Keratinocyte (primary cell): ENCODE data around the gene CDK2AP2. TPM values are rescaled to one million over a fixed set of nuclear protein-coding genes. Genes with fewer than 3 reads are reported as not detected.

Source experiments
- DNase-seq: peaks from one replicate; pipeline ENCODE4 v3.0.0-alpha.2; 2011; ENCODE audit warnings: low read depth, missing footprints, low spot score
- FAIRE-seq: peaks from 2 replicates; lab custom pipeline; 2011; peaks lifted over from hg19 to GRCh38; lab: Jason Lieb, UNC
- H2AFZ ChIP-seq: 2 replicates; pipeline ENCODE4 v1.6.0; 2012; ENCODE audit warnings: low read length, control low read depth, inconsistent platforms; ENCODE audit not compliant: control insufficient read depth
- H3K27ac ChIP-seq: 2 replicates; pipeline ENCODE4 v1.5.1; 2011; ENCODE audit warnings: low read length; ENCODE audit not compliant: control insufficient read depth, insufficient read depth
- H3K27me3 ChIP-seq: 3 replicates; pipeline ENCODE4 v1.6.0; 2011; ENCODE audit warnings: low read length; ENCODE audit not compliant: control insufficient read depth, insufficient read depth; ENCODE audit errors: extremely low read depth
- H3K36me3 ChIP-seq, 2 experiments: 2 replicates in 1 of 2; 3 replicates in 1 of 2; pipeline ENCODE4 v1.5.1; 2011; ENCODE audit warnings: low read length in 2 of 2, mild to moderate bottlenecking in 1 of 2; ENCODE audit not compliant: control insufficient read depth in 2 of 2, insufficient read depth in 2 of 2; ENCODE audit errors: extremely low read depth in 1 of 2
- H3K4me1 ChIP-seq: 3 replicates; pipeline ENCODE4 v1.5.1; 2011; ENCODE audit warnings: low read length; ENCODE audit not compliant: control insufficient read depth, insufficient read depth; ENCODE audit errors: extremely low read depth
- H3K4me2 ChIP-seq: 3 replicates; pipeline ENCODE4 v1.6.0; 2011; ENCODE audit warnings: low read depth, low read length; ENCODE audit not compliant: control insufficient read depth, insufficient read depth; ENCODE audit errors: extremely low read depth
- H3K4me3 ChIP-seq, 3 experiments: fragments of 200-600 bp in 1 of 3; sonication (generic) in 1 of 3; 2 replicates in 2 of 3; 3 replicates in 1 of 3; pipeline ENCODE4 v1.5.1; 2011 to 2016; ENCODE audit warnings: low read length in 3 of 3, mild to moderate bottlenecking in 3 of 3, control low read depth in 2 of 3, inconsistent platforms in 1 of 3, low read depth in 1 of 3, mixed read lengths in 1 of 3, mixed run types in 1 of 3, moderate library complexity in 1 of 3; ENCODE audit not compliant: control insufficient read depth in 2 of 3, insufficient read depth in 2 of 3; ENCODE audit errors: extremely low read depth in 1 of 3
- H3K79me2 ChIP-seq: 2 replicates; pipeline ENCODE4 v1.6.0; 2012; ENCODE audit warnings: low read length; ENCODE audit not compliant: control insufficient read depth, insufficient read depth
- H3K9ac ChIP-seq: 3 replicates; pipeline ENCODE4 v1.6.0; 2011; ENCODE audit warnings: low read length; ENCODE audit not compliant: control insufficient read depth, insufficient read depth; ENCODE audit errors: extremely low read depth
- H3K9me1 ChIP-seq: 3 replicates; pipeline ENCODE4 v1.6.0; 2011; ENCODE audit warnings: low read length; ENCODE audit not compliant: control insufficient read depth, insufficient read depth; ENCODE audit errors: extremely low read depth
- H3K9me3 ChIP-seq: 2 replicates; pipeline ENCODE4 v1.5.1; 2012; ENCODE audit warnings: low read depth, low read length; ENCODE audit not compliant: control insufficient read depth
- H4K20me1 ChIP-seq: 3 replicates; pipeline ENCODE4 v1.6.0; 2011; ENCODE audit warnings: low read length; ENCODE audit not compliant: control insufficient read depth, insufficient read depth; ENCODE audit errors: extremely low read depth
- CTCF ChIP-seq, 3 experiments: IDR thresholded peaks in 1 of 3; conservative IDR thresholded peaks in 1 of 3; optimal IDR thresholded peaks in 1 of 3; 2 replicates in 2 of 3; 3 replicates in 1 of 3; pipeline versions ENCODE3 to v1.5.1; 2011; ENCODE audit warnings: low read length in 3 of 3, mild to moderate bottlenecking in 3 of 3, moderate library complexity in 2 of 3, control low read depth in 1 of 3, inconsistent platforms in 1 of 3; ENCODE audit not compliant: insufficient read depth in 2 of 3; ENCODE audit errors: extremely low read depth in 1 of 3
- EZH2 ChIP-seq: IDR thresholded peaks from one replicate; pipeline ENCODE4 v1.6.1; 2012; ENCODE audit warnings: inconsistent platforms, mild to moderate bottlenecking, low read length, moderate library complexity
- dilution Hi-C: fragments of 300-500 bp; cut with MboI; formaldehyde crosslinking; loops from one replicate; pipeline ENCODE4 v1.7.0; 2020; ENCODE audit warnings: low sequenced_read_pairs; ENCODE audit not compliant: extremely low pct_ligation_motif_present
- polyA plus RNA-seq, 5 experiments: library from polyadenylated mRNA; depleted of rRNA in 3 of 5; stranded (reverse) in 3 of 5; stranded (forward) in 1 of 5; unstranded in 1 of 5; fragments of >200 nt; gene quantifications; 1 replicate in 1 of 5; 2 replicates in 3 of 5; 3 replicates in 1 of 5; pipeline versions ENCODE4 v1.2.1 to v1.2.3, GENCODE V29; 2011 to 2012; ENCODE audit warnings: missing spikeins in 2 of 5, low read depth in 1 of 5, low replicate concordance in 1 of 5

Gene CDK2AP2
- polyA plus RNA-seq, 1 donor (not counting 4 experiments of a cell fraction or from before 2014, with no cell fraction given), result 9.7 TPM

- Histone ChIP-seq H2AFZ (no peak overlapping the region), H3K27ac (no peak overlapping the region), H3K79me2 (peaks cover 4% of the 10 kb centered on the region), H3K36me3 (peaks cover 4 to 13% of the 10 kb centered on the region in 2 experiments), H3K4me3 (no peak overlapping the region), H3K9ac (no peak overlapping the region), H3K9me1 (no peaks in the 10 kb centered on the region), H4K20me1 (no peaks in the 10 kb centered on the region), H3K9me3 (no peaks in the 10 kb centered on the region), H3K4me2 (no peak overlapping the region), H3K27me3 (no peaks in the 10 kb centered on the region), H3K4me1 (peaks cover 13% of the 10 kb centered on the region)
- no peak for TF ChIP-seq CTCF (optimal IDR thresholded peaks at IDR 0.05 in 1 of 3, IDR thresholded peaks at IDR 0.05 in 1 of 3, conservative IDR thresholded peaks at IDR 0.05 in 1 of 3; ENCODE audit: extremely low read depth in 1 of 3, insufficient read depth in 2 of 3, low read length in 3 of 3)
- no peak for TF ChIP-seq EZH2
- dilution Hi-C loops, result no loop called here
- DNase-seq (no peak), FAIRE-seq (no peak)
Observed at GRCh38 chr11:67484847-67485311, 23.1 kb downstream of the CDK2AP2 start.

GRCh38 chr11:67483831-67484665 lies 23.9 kb downstream of the CDK2AP2 start:
- Histone ChIP-seq H3K4me2 (peak overlapping the region; percentile 80), H3K27me3 (no peaks in the 10 kb centered on the region), H3K9me3 (no peaks in the 10 kb centered on the region), H3K27ac (no peak overlapping the region), H3K4me3 (peak overlapping the region in 1 of 3 experiments; percentile 81), H3K9ac (no peak overlapping the region), H2AFZ (no peak overlapping the region), H3K79me2 (peaks cover 4% of the 10 kb centered on the region), H4K20me1 (no peaks in the 10 kb centered on the region), H3K4me1 (peaks cover 13% of the 10 kb centered on the region), H3K9me1 (no peaks in the 10 kb centered on the region), H3K36me3 (peaks cover 4 to 8% of the 10 kb centered on the region in 2 experiments)
- FAIRE-seq, result no peak
- TF ChIP-seq CTCF (optimal IDR thresholded peaks at IDR 0.05 in 1 of 3, IDR thresholded peaks at IDR 0.05 in 1 of 3, conservative IDR thresholded peaks at IDR 0.05 in 1 of 3; ENCODE audit: extremely low read depth in 1 of 3, insufficient read depth in 2 of 3, low read length in 3 of 3) (no peak), EZH2 (no peak)
- dilution Hi-C loops, result no loop called here
- DNase-seq, result no peak
